ENCODE data around the gene RACK1.

- TF ChIP-seq CTCF (conservative IDR thresholded peaks at IDR 0.05; ENCODE audit: low read length), result no peak
- no peak for TF ChIP-seq EZH2phosphoT487 (IDR thresholded peaks at IDR 0.05; ENCODE audit: borderline replicate concordance, low read depth, low read length)
These were observed 17.8 kb upstream of the RACK1 start for GRCh38 chr5:181261320-181262049.
